ENCODE results near the gene ZNF101. TPM values are rescaled to one million over a fixed set of nuclear protein-coding genes. Genes with fewer than 3 reads are reported as not detected.

ZNF101 gene
- total and polyA plus RNA-seq, 9 of the 15 experiments (the other 6 are each of a cell fraction or from before 2014, with no cell fraction given), result 9.6 to 20.3 (median 12.4) TPM

DNA sequence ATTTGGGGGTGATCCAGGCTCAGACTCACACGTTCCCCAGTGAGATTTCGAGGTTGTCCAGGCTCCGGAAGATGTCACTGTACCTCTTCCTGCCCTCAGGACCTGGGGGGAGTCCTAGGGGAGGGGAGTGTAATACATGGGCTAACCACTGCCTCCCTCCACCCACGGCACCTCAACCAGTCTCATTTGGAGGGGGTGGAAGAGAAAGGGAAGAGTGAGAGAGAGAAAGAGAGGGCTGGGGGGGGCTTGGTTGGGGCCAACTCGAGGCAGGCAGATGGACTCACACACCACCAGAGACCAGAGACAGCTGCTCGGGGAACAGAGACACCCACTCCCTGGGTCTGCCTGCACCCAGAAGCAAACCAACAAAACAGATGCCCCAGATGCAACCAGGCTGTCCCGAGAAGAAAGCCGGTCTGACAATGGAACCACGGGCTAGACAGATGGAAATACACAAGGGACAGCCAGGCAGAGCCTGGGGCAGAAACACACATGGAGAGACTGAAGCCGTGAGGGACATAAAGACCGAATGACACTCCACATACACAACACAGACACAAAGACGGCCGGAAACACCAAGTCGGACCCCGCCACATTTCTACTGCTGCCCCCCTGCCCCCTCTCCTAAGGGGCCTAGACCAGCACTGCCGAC is 26.0 kb upstream of the ZNF101 start:
- Histone ChIP-seq H3K27ac (ENCODE audit: extremely low read depth, low read depth, low read length) (peak overlapping the region; percentile 75), H3K36me3 (ENCODE audit: control insufficient read depth, insufficient read depth, low read length) (peaks cover 35% of the 10 kb centered on the region; the same call in 2 of the 3 replicates), H3K4me1 (replicated peaks in 1 of 2; ENCODE audit: control insufficient read depth in 2 of 2, insufficient read depth in 2 of 2, low read length in 2 of 2) (peaks cover 3 to 24% of the 10 kb centered on the region in 2 experiments; a peak in 3 of 5 replicates), H3K9me3 (replicated peaks; ENCODE audit: control insufficient read depth, insufficient read depth, low read depth, low read length) (no peaks in the 10 kb centered on the region), H3K9ac (ENCODE audit: insufficient read depth in 1 of 2, low read depth in 2 of 2, low read length in 2 of 2) (peak overlapping the region; percentile 68 to 93), H3K27me3 (ENCODE audit: control insufficient read depth in 2 of 2, insufficient read depth in 2 of 2, low read length in 2 of 2) (no peaks in the 10 kb centered on the region), H3K4me3 (peak overlapping the region; percentile 84), H3K79me2 (ENCODE audit: control insufficient read depth, insufficient read depth, low read length) (peaks cover 3% of the 10 kb centered on the region; the same call in 1 of the 3 replicates), H4K20me1 (replicated peaks; ENCODE audit: control insufficient read depth, insufficient read depth, low read length) (no peaks in the 10 kb centered on the region), H3K4me2 (ENCODE audit: insufficient read depth, low read length) (peak overlapping the region; percentile 85), H2AFZ (ENCODE audit: low read depth, low read length) (peak overlapping the region; percentile 83), H3K9me1 (ENCODE audit: control insufficient read depth, insufficient read depth, low read length) (no peaks in the 10 kb centered on the region)
- CTCF ChIA-PET (ENCODE audit: low intra/inter-chr PET ratio), result interaction anchor here (0.7 to 1.8 kb wide), 4 partner anchors 79 to 127 kb away, joined by 3 to 30 read pairs (median 4); partner anchors contain the start of gene NDUFA13
- in situ Hi-C loops (cut with MboI) (loop anchor here (25.0 kb wide), 1 partner anchor 105 kb away; the partner anchor contains the start of genes CILP2 and YJEFN3), intact Hi-C loops (cut with micrococcal nuclease) (loop anchor here (2.0 to 5.0 kb wide), 2 partner anchors 90 to 110 kb away; no protein-coding TSS in a partner anchor)
- no TSS peak for BruUV-seq (replicated peaks)
- FAIRE-seq (peak; percentile 72), DNase-seq (ENCODE audit: extremely low read depth in 1 of 4, low spot score in 3 of 4) (peak; percentile 16 to 47 (median 40)), ATAC-seq (peak; percentile 45)
- POLR2A ChIA-PET, result interaction anchor here (0.6 kb wide), 1 partner anchor 93 kb away, joined by 3 read pairs; no protein-coding TSS in a partner anchor
- 19% methylated on average over 15 of the region's 16 CpGs for WGBS (ENCODE audit: insufficient coverage, low coverage, missing lambda C conversion rate)
- TF ChIP-seq YY1 (IDR thresholded peaks at IDR 0.05; ENCODE audit: borderline replicate concordance in 1 of 3, control insufficient read depth in 1 of 3, extremely low read depth in 1 of 3, insufficient read depth in 3 of 3, insufficient read length in 1 of 3, insufficient replicate concordance in 2 of 3, low read depth in 1 of 3, low read length in 2 of 3) (peak in 1 of 3 experiments; percentile 1), SMARCE1 (IDR thresholded peaks at IDR 0.05) (0 out of 2 replicates have a peak, but pooled peaks have one; percentile 11), GABPA (tag; conservative IDR thresholded peaks at IDR 0.05; ENCODE audit: low read depth) (no peak), ZNF740 (CRISPR knock-in tag; IDR thresholded peaks at IDR 0.05) (peak; percentile 71; the same call in 1 of the 2 replicates), ZNF740 (tag; IDR thresholded peaks at IDR 0.05) (no peak), CBX8 (IDR thresholded peaks at IDR 0.05; ENCODE audit: borderline replicate concordance, extremely low read depth, low read depth, low read length, poor library complexity, severe bottlenecking) (no peak), BRD4 (IDR thresholded peaks at IDR 0.05) (peak; percentile 8; the same call in 1 of the 2 replicates), EGR1 (conservative IDR thresholded peaks at IDR 0.05) (peak; percentile 47)
- TF ChIP-seq, protein P1, sequence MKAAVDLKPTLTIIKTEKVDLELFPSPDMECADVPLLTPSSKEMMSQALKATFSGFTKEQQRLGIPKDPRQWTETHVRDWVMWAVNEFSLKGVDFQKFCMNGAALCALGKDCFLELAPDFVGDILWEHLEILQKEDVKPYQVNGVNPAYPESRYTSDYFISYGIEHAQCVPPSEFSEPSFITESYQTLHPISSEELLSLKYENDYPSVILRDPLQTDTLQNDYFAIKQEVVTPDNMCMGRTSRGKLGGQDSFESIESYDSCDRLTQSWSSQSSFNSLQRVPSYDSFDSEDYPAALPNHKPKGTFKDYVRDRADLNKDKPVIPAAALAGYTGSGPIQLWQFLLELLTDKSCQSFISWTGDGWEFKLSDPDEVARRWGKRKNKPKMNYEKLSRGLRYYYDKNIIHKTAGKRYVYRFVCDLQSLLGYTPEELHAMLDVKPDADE (conservative IDR thresholded peaks at IDR 0.05; ENCODE audit: control insufficient read depth, low read depth, low read length), result 0 out of 2 replicates have a peak, but pooled peaks have one; percentile 39
- TF ChIP-seq, protein P2, sequence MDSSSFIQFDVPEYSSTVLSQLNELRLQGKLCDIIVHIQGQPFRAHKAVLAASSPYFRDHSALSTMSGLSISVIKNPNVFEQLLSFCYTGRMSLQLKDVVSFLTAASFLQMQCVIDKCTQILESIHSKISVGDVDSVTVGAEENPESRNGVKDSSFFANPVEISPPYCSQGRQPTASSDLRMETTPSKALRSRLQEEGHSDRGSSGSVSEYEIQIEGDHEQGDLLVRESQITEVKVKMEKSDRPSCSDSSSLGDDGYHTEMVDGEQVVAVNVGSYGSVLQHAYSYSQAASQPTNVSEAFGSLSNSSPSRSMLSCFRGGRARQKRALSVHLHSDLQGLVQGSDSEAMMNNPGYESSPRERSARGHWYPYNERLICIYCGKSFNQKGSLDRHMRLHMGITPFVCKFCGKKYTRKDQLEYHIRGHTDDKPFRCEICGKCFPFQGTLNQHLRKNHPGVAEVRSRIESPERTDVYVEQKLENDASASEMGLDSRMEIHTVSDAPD (CRISPR knock-in tag; IDR thresholded peaks at IDR 0.05), result no peak
